22Rv1 (cell line): Measurements from ENCODE around the gene COBL.

Source experiments
- ZFX ChIP-seq: fragments of 450-650 bp; IDR thresholded peaks from 2 replicates; pipeline ENCODE4 v1.6.1; 2017; ENCODE audit warnings: antibody characterized with exemption, borderline replicate concordance
- TF ChIP-seq, protein P1 (sequence below): fragments of 450-650 bp; IDR thresholded peaks from 2 replicates; pipeline ENCODE4 v1.5.1; 2017; ENCODE audit warnings: mild to moderate bottlenecking

DNA sequence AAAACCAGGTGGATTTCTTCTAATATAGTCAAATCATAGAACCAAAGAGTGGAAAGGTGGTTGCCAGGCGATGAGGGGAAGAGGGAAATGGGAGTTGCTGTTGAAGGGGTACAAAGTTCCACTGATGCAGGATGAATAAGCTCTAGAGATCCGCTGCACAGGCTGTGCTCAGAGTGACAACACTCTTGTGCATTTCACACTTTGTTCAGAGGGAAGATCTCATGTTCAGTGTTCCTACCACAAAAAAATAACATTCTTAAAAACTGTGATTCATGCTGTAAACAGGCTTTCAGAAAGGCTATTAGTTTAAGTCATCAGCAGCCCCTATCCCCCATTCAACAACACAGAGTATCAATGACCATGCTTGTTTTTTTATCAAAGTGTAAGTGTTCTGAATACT, 213.8 kb downstream of the COBL start:
- TF ChIP-seq, protein P1, sequence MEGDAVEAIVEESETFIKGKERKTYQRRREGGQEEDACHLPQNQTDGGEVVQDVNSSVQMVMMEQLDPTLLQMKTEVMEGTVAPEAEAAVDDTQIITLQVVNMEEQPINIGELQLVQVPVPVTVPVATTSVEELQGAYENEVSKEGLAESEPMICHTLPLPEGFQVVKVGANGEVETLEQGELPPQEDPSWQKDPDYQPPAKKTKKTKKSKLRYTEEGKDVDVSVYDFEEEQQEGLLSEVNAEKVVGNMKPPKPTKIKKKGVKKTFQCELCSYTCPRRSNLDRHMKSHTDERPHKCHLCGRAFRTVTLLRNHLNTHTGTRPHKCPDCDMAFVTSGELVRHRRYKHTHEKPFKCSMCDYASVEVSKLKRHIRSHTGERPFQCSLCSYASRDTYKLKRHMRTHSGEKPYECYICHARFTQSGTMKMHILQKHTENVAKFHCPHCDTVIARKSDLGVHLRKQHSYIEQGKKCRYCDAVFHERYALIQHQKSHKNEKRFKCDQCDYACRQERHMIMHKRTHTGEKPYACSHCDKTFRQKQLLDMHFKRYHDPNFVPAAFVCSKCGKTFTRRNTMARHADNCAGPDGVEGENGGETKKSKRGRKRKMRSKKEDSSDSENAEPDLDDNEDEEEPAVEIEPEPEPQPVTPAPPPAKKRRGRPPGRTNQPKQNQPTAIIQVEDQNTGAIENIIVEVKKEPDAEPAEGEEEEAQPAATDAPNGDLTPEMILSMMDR: no peak
- TF ChIP-seq ZFX: no peak
